PC-9 (cell line): ENCODE results near the gene PTH1R. TPM values are rescaled to one million over a fixed set of nuclear protein-coding genes. Genes with fewer than 3 reads are reported as not detected.

Experiments
- BruUV-seq: library from RNA; stranded (reverse); fragments of 400-500 nt; replicated peaks from 2 replicates; lab custom pipeline; 2021; lab: Mats Ljungman, UMichigan
- CTCF ChIA-PET: fragments of 300-600 bp; sonication (Branson Sonifier 250); formaldehyde crosslinking; loops from one replicate; lab custom pipeline; 2022; ENCODE audit warnings: antibody characterized with exemption; lab: Charles Lee
- POLR2A ChIA-PET: fragments of 300-600 bp; sonication (Branson Sonifier 250); formaldehyde crosslinking; loops from one replicate; lab custom pipeline; 2022; ENCODE audit warnings: antibody characterized with exemption; ENCODE audit not compliant: unreplicated experiment; lab: Charles Lee
- DNase-seq, 2 experiments: peaks; one replicate each; pipeline versions ENCODE4 v3.0.0 to v3.0.0-alpha.2; 2015 to 2022; ENCODE audit warnings: mixed read lengths in 1 of 2
- H2AFZ ChIP-seq: fragments of 200-600 bp; sonication (generic); 2 replicates; pipeline ENCODE4 v1.8.1; 2017; ENCODE audit warnings: antibody characterized with exemption
- H3F3A ChIP-seq: fragments of 200-600 bp; sonication (generic); 2 replicates; pipeline ENCODE4 v1.8.1; 2017; ENCODE audit warnings: antibody characterized with exemption, mild to moderate bottlenecking, low read depth; ENCODE audit not compliant: insufficient read depth
- H3K27ac ChIP-seq: fragments of 200-600 bp; sonication (generic); 2 replicates; pipeline ENCODE4 v1.6.1; 2016; ENCODE audit warnings: mixed run types
- H3K27me3 ChIP-seq: fragments of 200-600 bp; sonication (generic); 2 replicates; pipeline ENCODE4 v1.6.1; 2016; ENCODE audit warnings: low read depth, mixed run types; ENCODE audit not compliant: insufficient read depth
- H3K36me3 ChIP-seq: fragments of 200-600 bp; sonication (generic); 2 replicates; pipeline ENCODE4 v1.6.1; 2016; ENCODE audit warnings: low read depth, mixed run types
- H3K4me1 ChIP-seq: fragments of 200-600 bp; sonication (generic); replicated peaks from 2 replicates; pipeline ENCODE4 v1.6.1; 2016; ENCODE audit warnings: mixed run types; ENCODE audit not compliant: insufficient read depth
- H3K4me2 ChIP-seq: fragments of 200-600 bp; sonication (generic); 2 replicates; pipeline ENCODE4 v1.6.1; 2017; ENCODE audit warnings: mixed run types
- H3K4me3 ChIP-seq: fragments of 200-600 bp; sonication (generic); 2 replicates; pipeline ENCODE4 v1.6.1; 2016; ENCODE audit warnings: mixed run types
- H3K79me2 ChIP-seq: fragments of 200-600 bp; sonication (generic); 2 replicates; pipeline ENCODE4 v1.6.1; 2017; ENCODE audit warnings: low read depth, mixed run types
- H3K9me2 ChIP-seq: fragments of 200-600 bp; sonication (generic); 2 replicates; pipeline ENCODE4 v1.8.1; 2017; ENCODE audit warnings: mild to moderate bottlenecking; ENCODE audit not compliant: insufficient read depth
- H3K9me3 ChIP-seq: fragments of 200-600 bp; sonication (generic); 2 replicates; pipeline ENCODE4 v1.8.1; 2016; ENCODE audit warnings: low read depth; ENCODE audit not compliant: insufficient read depth
- H4K20me1 ChIP-seq: fragments of 200-600 bp; sonication (generic); 2 replicates; pipeline ENCODE4 v1.8.1; 2017; ENCODE audit not compliant: insufficient read depth
- EZH2 ChIP-seq: fragments of 200-600 bp; sonication (generic); IDR thresholded peaks from 2 replicates; pipeline ENCODE4 v1.8.0; 2017; ENCODE audit warnings: antibody characterized with exemption, low read depth
- intact Hi-C: fragments of 100-400 bp; cut with micrococcal nuclease; formaldehyde crosslinking; loops from one replicate; pipeline ENCODE4 v1.10.0; 2022; ENCODE audit not compliant: unreplicated experiment
- total RNA-seq: library from RNA; stranded (reverse); gene quantifications from 2 replicates; pipeline ENCODE4 v1.2.3, GENCODE V29; 2021
- TF ChIP-seq, protein P1 (sequence below): fragments of 200-600 bp; sonication (generic); conservative IDR thresholded peaks from 2 replicates; pipeline ENCODE4 v1.6.1; 2017; ENCODE audit warnings: mixed run types, antibody characterized with exemption, mild to moderate bottlenecking, moderate library complexity

Gene PTH1R
- total RNA-seq, 1 experiment from 2014 or later: not detected

DNA sequence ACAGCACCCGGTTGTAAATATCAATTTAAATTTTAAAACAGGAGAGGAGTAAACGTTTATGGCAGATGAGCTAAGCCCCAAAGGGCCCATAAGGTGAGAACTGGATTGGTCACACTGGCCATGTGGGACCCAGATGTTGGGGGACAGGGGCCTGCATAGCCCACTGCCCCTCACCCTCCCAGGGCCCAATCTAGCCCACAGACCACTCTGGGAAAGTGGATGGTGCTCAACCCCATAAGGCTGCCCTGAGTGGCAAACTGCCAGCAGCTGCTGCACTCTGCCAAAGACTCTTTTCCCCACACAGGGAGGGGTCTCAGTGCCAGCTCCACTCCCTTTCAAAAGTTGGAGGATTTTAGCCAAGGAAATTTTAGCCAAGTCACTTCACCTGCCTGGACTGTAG, 56.6 kb downstream of the PTH1R start:
- peak overlapping the region; percentile 12; the same call in 1 of the 2 replicates for H3K27ac ChIP-seq
- H3K36me3 ChIP-seq: no peaks in the 10 kb centered on the region
- H3K27me3 ChIP-seq: no peaks in the 10 kb centered on the region
- no TSS peak for BruUV-seq
- CTCF ChIA-PET: no interaction called here
- intact Hi-C loops: no loop called here
- H3K9me3 ChIP-seq: no peaks in the 10 kb centered on the region
- peaks cover 6% of the 10 kb centered on the region for H4K20me1 ChIP-seq
- no peak for DNase-seq
- peaks cover 75% of the 10 kb centered on the region for H3K4me1 ChIP-seq
- H3K79me2 ChIP-seq: peaks cover 44% of the 10 kb centered on the region
- no peak overlapping the region for H3K4me3 ChIP-seq
- TF ChIP-seq, protein P1, sequence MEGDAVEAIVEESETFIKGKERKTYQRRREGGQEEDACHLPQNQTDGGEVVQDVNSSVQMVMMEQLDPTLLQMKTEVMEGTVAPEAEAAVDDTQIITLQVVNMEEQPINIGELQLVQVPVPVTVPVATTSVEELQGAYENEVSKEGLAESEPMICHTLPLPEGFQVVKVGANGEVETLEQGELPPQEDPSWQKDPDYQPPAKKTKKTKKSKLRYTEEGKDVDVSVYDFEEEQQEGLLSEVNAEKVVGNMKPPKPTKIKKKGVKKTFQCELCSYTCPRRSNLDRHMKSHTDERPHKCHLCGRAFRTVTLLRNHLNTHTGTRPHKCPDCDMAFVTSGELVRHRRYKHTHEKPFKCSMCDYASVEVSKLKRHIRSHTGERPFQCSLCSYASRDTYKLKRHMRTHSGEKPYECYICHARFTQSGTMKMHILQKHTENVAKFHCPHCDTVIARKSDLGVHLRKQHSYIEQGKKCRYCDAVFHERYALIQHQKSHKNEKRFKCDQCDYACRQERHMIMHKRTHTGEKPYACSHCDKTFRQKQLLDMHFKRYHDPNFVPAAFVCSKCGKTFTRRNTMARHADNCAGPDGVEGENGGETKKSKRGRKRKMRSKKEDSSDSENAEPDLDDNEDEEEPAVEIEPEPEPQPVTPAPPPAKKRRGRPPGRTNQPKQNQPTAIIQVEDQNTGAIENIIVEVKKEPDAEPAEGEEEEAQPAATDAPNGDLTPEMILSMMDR: no peak
- no peak for TF ChIP-seq EZH2
- peak overlapping the region; percentile 54 for H3K4me2 ChIP-seq
- H3K9me2 ChIP-seq: no peaks in the 10 kb centered on the region
- peaks cover 49% of the 10 kb centered on the region for H3F3A ChIP-seq
- no peak overlapping the region for H2AFZ ChIP-seq
- POLR2A ChIA-PET: no interaction called here

DNA sequence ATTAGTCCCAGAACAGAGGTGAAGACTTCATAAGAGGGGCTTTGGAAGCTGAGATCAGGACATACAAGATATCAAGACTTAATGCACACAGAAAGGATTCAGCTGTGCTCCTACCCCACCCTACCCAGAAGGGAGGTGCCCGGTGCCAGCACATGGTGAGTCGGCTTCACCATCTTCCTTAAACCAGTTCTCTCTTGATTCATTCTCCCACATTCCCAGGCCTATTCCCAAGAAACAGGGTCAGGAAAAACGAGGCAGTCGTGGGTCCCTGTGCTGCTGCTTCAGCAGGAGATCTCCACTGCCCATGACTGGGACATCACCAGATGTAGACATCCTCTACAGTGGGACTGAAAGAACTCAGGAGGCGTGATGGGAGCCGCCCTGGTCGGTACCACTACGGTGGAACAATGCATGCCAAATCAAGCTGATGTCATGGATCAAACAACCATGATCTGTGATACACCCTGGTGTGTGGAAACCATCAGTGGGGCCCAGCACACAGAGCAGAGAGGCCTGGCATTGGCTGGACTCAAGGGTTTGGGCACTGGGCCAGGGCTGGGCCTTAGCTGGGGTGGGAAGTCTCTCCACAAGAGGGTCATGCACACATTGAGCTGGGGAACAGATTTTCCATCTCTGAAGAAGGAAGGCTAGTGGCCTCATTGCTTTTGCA, 57.1 kb downstream of the PTH1R start:
- Histone ChIP-seq H2AFZ (no peak overlapping the region), H4K20me1 (peaks cover 6% of the 10 kb centered on the region), H3K9me2 (no peaks in the 10 kb centered on the region), H3K79me2 (peaks cover 43% of the 10 kb centered on the region), H3K27ac (peak overlapping the region; percentile 53), H3K4me3 (no peak overlapping the region), H3K4me2 (peak overlapping the region; percentile 54), H3K36me3 (no peaks in the 10 kb centered on the region), H3K4me1 (peaks cover 69% of the 10 kb centered on the region), H3F3A (peaks cover 45% of the 10 kb centered on the region), H3K9me3 (no peaks in the 10 kb centered on the region), H3K27me3 (no peaks in the 10 kb centered on the region)
- no TSS peak for BruUV-seq
- intact Hi-C loops: loop anchor here (1.0 kb wide), 3 partner anchors 9 to 45 kb away; partner anchors contain the start of gene NBEAL2
- TF ChIP-seq, protein P1: no peak
- no peak for TF ChIP-seq EZH2
- CTCF ChIA-PET: interaction anchor here (0.7 to 2.0 kb wide), 3 partner anchors 13 to 47 kb away, joined by 3 to 12 read pairs (median 11); no protein-coding TSS in a partner anchor
- DNase-seq: no peak
- POLR2A ChIA-PET: no interaction called here

DNA sequence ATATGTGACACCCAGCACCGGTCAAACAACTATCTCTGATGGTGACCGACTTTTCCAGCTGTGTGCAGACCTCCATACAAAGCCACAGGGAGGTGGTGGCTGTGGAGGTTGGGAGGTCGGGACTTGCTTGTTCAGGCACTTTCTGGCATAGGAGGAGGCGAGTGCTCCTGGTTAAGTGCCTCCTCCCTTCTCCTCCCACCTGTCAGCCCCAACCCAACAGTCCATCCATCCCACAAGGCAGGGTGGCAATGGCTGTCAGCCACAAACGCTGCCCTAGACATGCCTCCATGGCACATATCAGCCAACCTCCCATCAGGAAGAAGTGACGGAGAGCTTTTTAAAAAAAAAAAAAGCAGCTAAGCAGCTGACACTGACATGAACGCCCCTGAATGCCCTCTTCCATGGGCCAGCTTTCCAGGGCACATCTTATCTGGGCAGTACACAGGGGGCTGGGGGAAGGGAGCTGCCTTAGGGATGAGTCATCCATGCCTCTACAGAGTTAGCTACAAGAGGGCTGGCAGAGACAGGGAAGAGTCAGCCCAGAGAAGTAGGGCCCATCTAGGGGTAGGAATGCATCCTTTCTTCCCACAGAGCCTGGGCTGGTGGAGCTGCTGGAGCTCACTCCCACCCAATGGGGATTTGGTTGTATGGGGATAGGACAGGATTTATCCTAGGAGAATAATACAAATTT, 57.8 kb downstream of the PTH1R start:
- intact Hi-C loops: loop anchor here (1.0 kb wide), 3 partner anchors 8 to 44 kb away; partner anchors contain the start of gene NBEAL2
- TF ChIP-seq, protein P1: peak; percentile 65
- TF ChIP-seq EZH2: no peak
- no peaks in the 10 kb centered on the region for H3K27me3 ChIP-seq
- peak; percentile 86 to 90 for DNase-seq
- peaks cover 45% of the 10 kb centered on the region for H3K79me2 ChIP-seq
- ChIA-PET CTCF (interaction anchor here (0.6 to 2.0 kb wide), 4 partner anchors 12 to 47 kb away, joined by 3 to 12 read pairs (median 8); no protein-coding TSS in a partner anchor), POLR2A (interaction anchor here (0.5 to 1.3 kb wide), 6 partner anchors 12 to 599 kb away, joined by 3 to 15 read pairs (median 3); no protein-coding TSS in a partner anchor)
- peaks cover 63% of the 10 kb centered on the region for H3K4me1 ChIP-seq
- H3K4me2 ChIP-seq: peak overlapping the region; percentile 54
- H4K20me1 ChIP-seq: peaks cover 6% of the 10 kb centered on the region
- no peaks in the 10 kb centered on the region for H3K36me3 ChIP-seq
- H3K4me3 ChIP-seq: no peak overlapping the region
- BruUV-seq: no TSS peak
- peak overlapping the region; percentile 53 for H3K27ac ChIP-seq
- no peak overlapping the region for H2AFZ ChIP-seq
- H3F3A ChIP-seq: peaks cover 40% of the 10 kb centered on the region
- H3K9me2 ChIP-seq: no peaks in the 10 kb centered on the region
- H3K9me3 ChIP-seq: no peaks in the 10 kb centered on the region
